HG03342 (cell line): ENCODE measurements around the gene POLR1E.
A peak's percentile ranks its signal among the peaks of the same experiment; 100 is the strongest.
"Not testable (repeated sequence)": the region's sequence is repeated elsewhere in the genome, so short reads cannot be mapped to it uniquely, and the experiment has no call there.

Experiments
- ATAC-seq: cut with Tn5 transposase; IDR thresholded peaks from one replicate; pipeline ENCODE4 v1.9.1; 2021; ENCODE audit warnings: mild to moderate bottlenecking, moderate library complexity; ENCODE audit not compliant: unreplicated experiment

The POLR1E gene

GRCh38 chr9:37464426-37465248, 21.1 kb upstream of the POLR1E start:
- ATAC-seq: peak; percentile 32

GRCh38 chr9:37465249-37466036, 20.3 kb upstream of the POLR1E start, which contains the start of gene ZBTB5:
TSS of gene ZBTB5 (minus strand) at chr9:37465450. CDS start at chr9:37442551, 22,899 bp downstream.
- peak; percentile 78 for ATAC-seq

- peak; percentile 3 for ATAC-seq
These were observed 19.6 kb upstream of the POLR1E start for GRCh38 chr9:37466037-37466709.

GRCh38 chr9:37467530-37467929, 18.2 kb upstream of the POLR1E start:
- ATAC-seq: not testable (repeated sequence)

GRCh38 chr9:37468620-37469019, 17.1 kb upstream of the POLR1E start:
- no peak for ATAC-seq

- ATAC-seq: no peak
These were observed 13.6 kb upstream of the POLR1E start for GRCh38 chr9:37471942-37472684.

GRCh38 chr9:37473982-37474381, 11.8 kb upstream of the POLR1E start:
- not testable (repeated sequence) for ATAC-seq

- no peak for ATAC-seq
These were observed 11.3 kb upstream of the POLR1E start for GRCh38 chr9:37474438-37474837.

GRCh38 chr9:37476930-37477329, 8.8 kb upstream of the POLR1E start:
- ATAC-seq: no peak

- ATAC-seq: not testable (repeated sequence)
These were observed 8.3 kb upstream of the POLR1E start for GRCh38 chr9:37477443-37477842.

- ATAC-seq: not testable (repeated sequence)
These were observed 7.6 kb upstream of the POLR1E start for GRCh38 chr9:37477987-37478619.

- no peak for ATAC-seq
These were observed 5.0 kb upstream of the POLR1E start for GRCh38 chr9:37480759-37481158.

GRCh38 chr9:37486256-37486615, 488 bp downstream of the POLR1E start:
- no peak for ATAC-seq

- no peak for ATAC-seq
These were observed 1.1 kb downstream of the POLR1E start for GRCh38 chr9:37486616-37487548.

- no peak for ATAC-seq
These were observed 6.2 kb downstream of the POLR1E start for GRCh38 chr9:37491939-37492338.

- ATAC-seq: no peak
These were observed 9.8 kb downstream of the POLR1E start for GRCh38 chr9:37495571-37495970.

- ATAC-seq: no peak
These were observed 10.3 kb downstream of the POLR1E start for GRCh38 chr9:37496020-37496419.

GRCh38 chr9:37497320-37497719, 11.6 kb downstream of the POLR1E start:
- ATAC-seq: no peak

- ATAC-seq: no peak
These were observed 12.7 kb downstream of the POLR1E start for GRCh38 chr9:37498457-37498856.
